Caco-2 (cell line): Measurements from ENCODE around the gene HDGFL2. TPM values are rescaled to one million over a fixed set of nuclear protein-coding genes. Genes with fewer than 3 reads are reported as not detected.

Source experiments
- BruUV-seq: library from RNA; stranded (reverse); fragments of 400-500 nt; replicated peaks from 2 replicates; lab custom pipeline; 2021; lab: Mats Ljungman, UMichigan
- CTCF ChIA-PET: fragments of 300-600 bp; sonication (Branson Sonifier 250); formaldehyde crosslinking; loops from one replicate; lab custom pipeline; 2022; ENCODE audit warnings: antibody characterized with exemption; lab: Charles Lee
- POLR2A ChIA-PET: fragments of 300-600 bp; sonication (Branson Sonifier 250); formaldehyde crosslinking; loops from one replicate; lab custom pipeline; 2022; ENCODE audit warnings: antibody characterized with exemption; lab: Charles Lee
- DNase-seq, 2 experiments: peaks; one replicate each; pipeline versions ENCODE4 v3.0.0 to v3.0.0-alpha.2; 2020 to 2022
- H3K27me3 ChIP-seq: replicated peaks from 2 replicates; pipeline ENCODE4 v1.6.0; 2011; ENCODE audit warnings: low read length; ENCODE audit not compliant: control insufficient read depth, insufficient read depth
- H3K36me3 ChIP-seq: 2 replicates; pipeline ENCODE4 v1.5.1; 2011; ENCODE audit warnings: low read length; ENCODE audit not compliant: control insufficient read depth, insufficient read depth
- H3K4me1 ChIP-seq: fragments of 250-450 bp; sonication (Bioruptor Pico); 2 replicates; pipeline ENCODE4 v1.5.1; 2020; ENCODE audit warnings: mild to moderate bottlenecking
- H3K4me3 ChIP-seq: 2 replicates; pipeline ENCODE4 v1.5.1; 2011; ENCODE audit warnings: low read depth, mild to moderate bottlenecking, control low read depth, low read length
- H3K9me3 ChIP-seq: fragments of 250-450 bp; sonication (Bioruptor Pico); 2 replicates; pipeline ENCODE4 v1.5.1; 2020; ENCODE audit warnings: mild to moderate bottlenecking, moderate library complexity
- H3K27ac Mint-ChIP-seq: one replicate; pipeline ENCODE4 v1.8.0; 2022; ENCODE audit warnings: mixed read lengths; ENCODE audit not compliant: unreplicated experiment
- H3K27me3 Mint-ChIP-seq: one replicate; pipeline ENCODE4 v1.8.0; 2022; ENCODE audit warnings: mixed read lengths; ENCODE audit not compliant: insufficient read depth, unreplicated experiment
- H3K36me3 Mint-ChIP-seq: one replicate; pipeline ENCODE4 v1.8.0; 2022; ENCODE audit warnings: mild to moderate bottlenecking, mixed read lengths; ENCODE audit not compliant: insufficient read depth, unreplicated experiment
- H3K4me1 Mint-ChIP-seq: one replicate; pipeline ENCODE4 v1.8.0; 2022; ENCODE audit warnings: low read depth, mixed read lengths; ENCODE audit not compliant: unreplicated experiment
- H3K4me3 Mint-ChIP-seq: one replicate; pipeline ENCODE4 v1.8.0; 2022; ENCODE audit warnings: mild to moderate bottlenecking, moderate library complexity, mixed read lengths; ENCODE audit not compliant: unreplicated experiment
- H3K9me3 Mint-ChIP-seq: one replicate; pipeline ENCODE4 v1.8.0; 2022; ENCODE audit warnings: mixed read lengths; ENCODE audit not compliant: unreplicated experiment
- intact Hi-C: fragments of 100-400 bp; cut with micrococcal nuclease; formaldehyde crosslinking; loops from one replicate; pipeline ENCODE4 v1.10.0; 2022; ENCODE audit not compliant: unreplicated experiment
- total RNA-seq: library from RNA; stranded (reverse); gene quantifications from 2 replicates; pipeline ENCODE4 v1.2.3, GENCODE V29; 2022
- TF ChIP-seq, protein P1 (sequence below), 2 experiments: fragments of 200-600 bp in 1 of 2; IDR thresholded peaks; 1 replicate in 1 of 2; 2 replicates in 1 of 2; pipeline versions ENCODE4 v1.5.1 to v1.8.0; 2011 to 2022; ENCODE audit warnings: antibody characterized with exemption in 1 of 2, control low read depth in 1 of 2, inconsistent platforms in 1 of 2, low read depth in 1 of 2, low read length in 1 of 2, mild to moderate bottlenecking in 1 of 2, moderate library complexity in 1 of 2; ENCODE audit not compliant: insufficient read depth in 1 of 2, severe bottlenecking in 1 of 2, unreplicated experiment in 1 of 2

The HDGFL2 gene
- total RNA-seq, 1 experiment from 2014 or later: 70.8 TPM

DNA sequence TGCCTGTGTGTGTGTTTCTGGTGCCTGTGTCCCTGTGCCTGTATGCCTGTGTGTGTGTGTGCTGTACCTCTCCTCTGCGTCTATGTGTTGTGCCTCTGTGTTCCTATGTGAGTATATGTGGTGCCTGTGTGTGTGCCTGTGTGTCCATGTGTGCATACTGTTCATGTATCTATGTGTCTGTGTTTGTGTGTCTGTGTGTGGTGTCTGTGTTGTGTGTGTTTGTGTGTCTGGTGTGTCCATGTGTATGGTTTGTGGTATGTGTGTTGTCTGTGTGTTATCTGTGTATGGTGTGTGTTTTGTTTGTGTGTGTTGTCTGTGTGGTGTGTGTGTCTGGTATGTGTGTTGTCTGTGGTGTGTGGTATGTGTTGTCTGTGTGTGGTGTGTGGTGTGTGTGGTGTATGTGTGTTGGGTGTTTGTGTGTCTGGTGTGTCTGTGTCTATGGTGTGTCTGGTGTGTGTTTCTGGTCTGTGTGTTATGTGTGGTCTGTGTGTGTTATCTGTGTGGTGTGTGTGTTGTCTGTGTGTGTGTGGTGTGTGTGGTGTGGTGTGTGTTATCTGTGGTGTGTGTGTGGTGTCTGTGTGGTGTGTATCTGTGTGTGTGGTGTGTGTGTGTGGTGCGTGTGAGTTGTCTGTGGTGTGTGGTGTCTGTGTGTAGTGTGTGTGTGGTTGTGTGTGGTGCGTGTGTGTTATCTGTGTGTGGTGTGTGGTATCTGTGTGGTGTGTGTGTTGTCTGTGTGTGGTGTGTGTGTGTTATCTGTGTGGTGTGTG is 20.4 kb downstream of the HDGFL2 start:
- no peak for DNase-seq
- H3K27ac Mint-ChIP-seq: no peak overlapping the region
- no peak overlapping the region for H3K4me3 Mint-ChIP-seq
- Histone ChIP-seq H3K9me3 (no peaks in the 10 kb centered on the region), H3K4me1 (no peaks in the 10 kb centered on the region), H3K4me3 (no peak overlapping the region), H3K27me3 (no peaks in the 10 kb centered on the region), H3K36me3 (peaks cover 1% of the 10 kb centered on the region)
- intact Hi-C loops: no loop called here
- POLR2A ChIA-PET: no interaction called here
- CTCF ChIA-PET: no interaction called here
- no peaks in the 10 kb centered on the region for H3K27me3 Mint-ChIP-seq
- no TSS peak for BruUV-seq
- peaks cover 29% of the 10 kb centered on the region for H3K36me3 Mint-ChIP-seq
- no peaks in the 10 kb centered on the region for H3K9me3 Mint-ChIP-seq
- H3K4me1 Mint-ChIP-seq: no peaks in the 10 kb centered on the region
- TF ChIP-seq, protein P1, sequence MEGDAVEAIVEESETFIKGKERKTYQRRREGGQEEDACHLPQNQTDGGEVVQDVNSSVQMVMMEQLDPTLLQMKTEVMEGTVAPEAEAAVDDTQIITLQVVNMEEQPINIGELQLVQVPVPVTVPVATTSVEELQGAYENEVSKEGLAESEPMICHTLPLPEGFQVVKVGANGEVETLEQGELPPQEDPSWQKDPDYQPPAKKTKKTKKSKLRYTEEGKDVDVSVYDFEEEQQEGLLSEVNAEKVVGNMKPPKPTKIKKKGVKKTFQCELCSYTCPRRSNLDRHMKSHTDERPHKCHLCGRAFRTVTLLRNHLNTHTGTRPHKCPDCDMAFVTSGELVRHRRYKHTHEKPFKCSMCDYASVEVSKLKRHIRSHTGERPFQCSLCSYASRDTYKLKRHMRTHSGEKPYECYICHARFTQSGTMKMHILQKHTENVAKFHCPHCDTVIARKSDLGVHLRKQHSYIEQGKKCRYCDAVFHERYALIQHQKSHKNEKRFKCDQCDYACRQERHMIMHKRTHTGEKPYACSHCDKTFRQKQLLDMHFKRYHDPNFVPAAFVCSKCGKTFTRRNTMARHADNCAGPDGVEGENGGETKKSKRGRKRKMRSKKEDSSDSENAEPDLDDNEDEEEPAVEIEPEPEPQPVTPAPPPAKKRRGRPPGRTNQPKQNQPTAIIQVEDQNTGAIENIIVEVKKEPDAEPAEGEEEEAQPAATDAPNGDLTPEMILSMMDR (IDR thresholded peaks at IDR 0.05; ENCODE audit: insufficient read depth in 1 of 2, low read depth in 1 of 2, low read length in 1 of 2, severe bottlenecking in 1 of 2, unreplicated experiment in 1 of 2): no peak

DNA sequence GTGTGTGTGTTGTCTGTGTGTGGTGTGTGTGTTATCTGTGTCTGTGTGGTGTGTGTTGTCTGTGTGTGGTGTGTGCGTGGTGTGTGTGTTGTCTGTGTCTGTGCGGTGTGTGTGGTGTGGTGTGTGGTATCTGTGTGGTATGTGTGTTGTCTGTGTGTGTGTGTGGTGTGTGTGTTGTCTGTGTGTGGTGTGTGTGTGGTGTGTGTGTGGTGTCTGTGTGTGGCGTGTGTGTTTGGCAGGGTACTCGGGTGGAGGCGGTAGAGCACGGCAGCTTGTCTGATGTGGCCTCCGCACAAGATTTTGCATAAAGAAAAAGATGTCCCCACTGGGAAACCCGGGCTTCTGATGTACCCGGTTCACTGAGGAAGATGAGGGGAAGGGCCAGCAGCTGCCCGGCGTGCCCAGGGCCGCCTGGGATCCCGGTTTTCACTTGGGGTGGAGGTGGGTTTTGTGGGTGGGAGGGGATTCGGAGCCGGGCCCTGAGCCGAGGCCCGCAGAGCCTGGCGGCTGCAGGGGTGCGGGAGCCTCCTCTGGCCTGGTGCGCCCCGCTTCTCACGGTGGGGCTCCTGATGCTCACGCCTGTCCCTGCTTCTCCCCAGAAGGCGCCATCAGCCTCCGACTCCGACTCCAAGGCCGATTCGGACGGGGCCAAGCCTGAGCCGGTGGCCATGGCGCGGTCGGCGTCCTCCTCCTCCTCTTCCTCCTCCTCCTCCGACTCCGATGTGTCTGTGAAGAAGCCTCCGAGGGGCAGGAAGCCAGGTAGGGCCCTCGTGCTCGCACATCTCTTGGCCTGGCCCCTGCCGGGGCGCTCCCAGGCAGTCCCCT is 21.2 kb downstream of the HDGFL2 start:
- no peaks in the 10 kb centered on the region for H3K4me1 Mint-ChIP-seq
- H3K9me3 Mint-ChIP-seq: no peaks in the 10 kb centered on the region
- Histone ChIP-seq H3K4me1 (no peaks in the 10 kb centered on the region), H3K4me3 (no peak overlapping the region), H3K9me3 (no peaks in the 10 kb centered on the region), H3K27me3 (no peaks in the 10 kb centered on the region), H3K36me3 (peaks cover 1% of the 10 kb centered on the region)
- CTCF ChIA-PET: no interaction called here
- intact Hi-C loops: no loop called here
- BruUV-seq: no TSS peak
- TF ChIP-seq, protein P1 (IDR thresholded peaks at IDR 0.05; ENCODE audit: insufficient read depth in 1 of 2, low read depth in 1 of 2, low read length in 1 of 2, severe bottlenecking in 1 of 2, unreplicated experiment in 1 of 2): no peak
- H3K36me3 Mint-ChIP-seq: peaks cover 26% of the 10 kb centered on the region
- POLR2A ChIA-PET: no interaction called here
- no peaks in the 10 kb centered on the region for H3K27me3 Mint-ChIP-seq
- no peak overlapping the region for H3K27ac Mint-ChIP-seq
- no peak overlapping the region for H3K4me3 Mint-ChIP-seq
- DNase-seq: no peak

DNA sequence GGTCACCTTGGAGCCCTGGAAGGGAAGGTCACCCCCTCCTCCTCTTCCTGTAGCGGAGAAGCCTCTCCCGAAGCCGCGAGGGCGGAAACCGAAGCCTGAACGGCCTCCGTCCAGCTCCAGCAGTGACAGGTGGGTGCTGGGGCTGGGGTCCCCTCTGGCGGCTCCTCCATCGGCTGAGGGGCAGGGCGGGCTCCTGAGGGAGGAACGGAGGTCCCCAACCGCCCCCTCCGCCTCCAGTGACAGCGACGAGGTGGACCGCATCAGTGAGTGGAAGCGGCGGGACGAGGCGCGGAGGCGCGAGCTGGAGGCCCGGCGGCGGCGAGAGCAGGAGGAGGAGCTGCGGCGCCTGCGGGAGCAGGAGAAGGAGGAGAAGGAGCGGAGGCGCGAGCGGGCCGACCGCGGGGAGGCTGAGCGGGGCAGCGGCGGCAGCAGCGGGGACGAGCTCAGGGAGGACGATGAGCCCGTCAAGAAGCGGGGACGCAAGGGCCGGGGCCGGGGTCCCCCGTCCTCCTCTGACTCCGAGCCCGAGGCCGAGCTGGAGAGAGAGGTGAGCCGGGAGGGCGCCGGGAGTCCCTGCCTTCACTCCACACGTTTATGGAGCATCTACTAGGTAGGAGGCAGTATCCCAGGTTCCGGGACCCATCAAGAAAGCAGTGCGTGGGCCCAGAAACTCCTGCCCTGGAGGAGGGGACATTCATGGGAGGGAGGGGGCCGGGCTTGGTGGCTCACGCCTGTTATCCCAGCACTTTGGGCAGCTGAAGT is 22.0 kb downstream of the HDGFL2 start:
- TF ChIP-seq, protein P1 (IDR thresholded peaks at IDR 0.05; ENCODE audit: insufficient read depth in 1 of 2, low read depth in 1 of 2, low read length in 1 of 2, severe bottlenecking in 1 of 2, unreplicated experiment in 1 of 2): no peak
- intact Hi-C loops: no loop called here
- H3K4me1 Mint-ChIP-seq: no peaks in the 10 kb centered on the region
- ChIA-PET POLR2A (no interaction called here), CTCF (interaction anchor here (0.6 kb wide), 1 partner anchor 794 kb away, joined by 4 read pairs; the partner anchor contains the start of gene PIP5K1C)
- H3K4me3 Mint-ChIP-seq: no peak overlapping the region
- H3K36me3 Mint-ChIP-seq: peaks cover 21% of the 10 kb centered on the region
- DNase-seq: no peak
- no TSS peak for BruUV-seq
- H3K4me3 ChIP-seq: no peak overlapping the region
- H3K36me3 ChIP-seq: peaks cover 1% of the 10 kb centered on the region
- H3K4me1 ChIP-seq: no peaks in the 10 kb centered on the region
- no peaks in the 10 kb centered on the region for H3K27me3 Mint-ChIP-seq
- no peak overlapping the region for H3K27ac Mint-ChIP-seq
- H3K27me3 ChIP-seq: no peaks in the 10 kb centered on the region
- H3K9me3 Mint-ChIP-seq: no peaks in the 10 kb centered on the region
- no peaks in the 10 kb centered on the region for H3K9me3 ChIP-seq
